Naive B cell (primary cell): ENCODE results near the gene DEPP1. TPM values are rescaled to one million over a fixed set of nuclear protein-coding genes. Genes with fewer than 3 reads are reported as not detected.
A peak's percentile ranks its signal among the peaks of the same experiment; 100 is the strongest.
"Not testable (repeated sequence)": the region's sequence is repeated elsewhere in the genome, so short reads cannot be mapped to it uniquely, and the experiment has no call there.

Experiments used
- ATAC-seq, 2 donors: fragments of 150-1000 bp; cut with Tn5 transposase; 2 replicates each; pipeline ENCODE4 v1.10.0; 2021; ENCODE audit warnings: low read depth in 2 of 2, mild to moderate bottlenecking in 2 of 2, moderate library complexity in 2 of 2
- DNase-seq: peaks from one replicate; pipeline ENCODE4 v3.0.0; 2022
- H3K27ac Mint-ChIP-seq, 6 donors: one replicate each; pipeline ENCODE4 v1.8.0; 2020 to 2022; ENCODE audit warnings: mild to moderate bottlenecking in 6 of 6, mixed read lengths in 6 of 6, moderate library complexity in 5 of 6, inconsistent platforms in 2 of 6
- H3K27me3 Mint-ChIP-seq, 3 donors: one replicate each; pipeline ENCODE4 v1.8.0; 2021 to 2022; ENCODE audit warnings: mixed read lengths in 3 of 3, mild to moderate bottlenecking in 1 of 3
- H3K36me3 Mint-ChIP-seq, 2 donors: one replicate each; pipeline ENCODE4 v1.8.0; 2020 to 2022; ENCODE audit warnings: mixed read lengths in 2 of 2, inconsistent platforms in 1 of 2, mild to moderate bottlenecking in 1 of 2
- H3K4me1 Mint-ChIP-seq, 3 donors: one replicate each; pipeline ENCODE4 v1.8.0; 2020 to 2022; ENCODE audit warnings: mixed read lengths in 3 of 3, inconsistent platforms in 1 of 3, mild to moderate bottlenecking in 1 of 3, moderate library complexity in 1 of 3
- H3K4me3 Mint-ChIP-seq, 8 donors: one replicate each; pipeline ENCODE4 v1.8.0; 2020 to 2022; ENCODE audit warnings: mild to moderate bottlenecking in 8 of 8, mixed read lengths in 8 of 8, moderate library complexity in 8 of 8, inconsistent platforms in 2 of 8
- H3K9me3 Mint-ChIP-seq, 7 donors: one replicate each; pipeline ENCODE4 v1.8.0; 2020 to 2022; ENCODE audit warnings: mixed read lengths in 7 of 7, mild to moderate bottlenecking in 5 of 7, inconsistent platforms in 2 of 7, moderate library complexity in 1 of 7
- polyA plus RNA-seq, 6 donors: library from polyadenylated mRNA; unstranded; fragments of 300-500 nt; fragmentation: Illumina TruSeq; gene quantifications; one replicate each; pipeline ENCODE4 v1.2.3, GENCODE V29; 2021; ENCODE audit warnings: low read depth in 6 of 6

Gene DEPP1
- polyA plus RNA-seq, result not detected

- Mint-ChIP-seq H3K27me3 (peaks cover 0 to 13% (median 4%) of the 10 kb centered on the region in 3 donors), H3K27ac (peak within 1 kb of the TSS in 2 of 6 donors; percentile 1 to 65), H3K36me3 (no peaks in the 10 kb centered on the region), H3K9me3 (no peaks in the 10 kb centered on the region), H3K4me3 (peak within 1 kb of the TSS in 2 of 8 donors; percentile 8 to 32), H3K4me1 (peaks cover 0 to 16% (median 14%) of the 10 kb centered on the region in 3 donors)
- ATAC-seq, result no peak
- DNase-seq, result no peak
Observed at GRCh38 chr10:44978570-44979280, at the start of gene DEPP1. Gene DEPP1 (minus strand): TSS chr10:44978809. CDS start chr10:44978030, 779 bp downstream.

DNA sequence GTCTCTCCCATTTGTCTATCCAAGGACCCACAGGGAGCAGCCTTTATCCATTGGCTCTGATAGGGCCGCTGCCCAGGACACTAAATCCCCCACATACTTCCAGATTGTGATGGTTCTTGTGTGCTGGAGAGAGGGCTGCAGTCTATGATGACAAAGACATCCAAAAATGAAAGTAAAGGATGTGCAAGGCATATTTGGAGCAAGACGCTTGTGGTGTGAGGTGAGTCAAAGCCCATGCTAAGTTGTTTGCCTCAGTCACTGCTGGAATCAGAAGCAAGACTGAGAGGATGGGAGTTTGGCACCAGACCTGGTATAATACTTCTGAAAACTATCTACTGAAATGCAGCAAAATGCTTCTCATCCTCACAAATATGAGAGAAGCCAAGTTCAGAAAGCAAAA, 44.8 kb upstream of the DEPP1 start:
- Mint-ChIP-seq H3K9me3 (peaks cover 14 to 31% (median 20%) of the 10 kb centered on the region in 7 donors), H3K27ac (peak overlapping the region in 1 of 6 donors; percentile 42), H3K4me1 (no peaks in the 10 kb centered on the region), H3K36me3 (peaks cover 11 to 24% of the 10 kb centered on the region in 2 donors), H3K4me3 (no peak overlapping the region), H3K27me3 (peaks cover 0 to 5% (median 4%) of the 10 kb centered on the region in 3 donors)
- DNase-seq (no peak), ATAC-seq (no peak)

DNA sequence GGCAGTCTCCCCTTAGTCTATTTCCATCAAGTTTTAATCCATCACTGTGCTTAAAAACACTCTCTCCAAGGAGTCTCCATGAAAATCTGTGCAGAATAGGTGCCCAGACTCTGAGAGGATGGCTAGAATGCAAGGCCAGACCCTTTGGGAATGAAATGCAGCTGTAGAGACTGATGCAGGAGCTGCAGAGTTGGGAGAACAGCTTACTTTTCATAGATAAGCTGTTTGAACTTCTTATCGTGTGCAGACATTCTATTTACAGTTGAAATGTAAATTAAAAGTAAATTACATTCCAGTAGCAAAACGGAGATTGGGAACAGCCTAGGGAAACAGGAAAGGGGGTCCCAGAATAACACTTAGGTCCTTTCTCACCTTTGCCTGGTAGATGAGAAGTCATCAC, 37.0 kb upstream of the DEPP1 start:
- no peaks in the 10 kb centered on the region for H3K4me1 Mint-ChIP-seq
- no peak overlapping the region for H3K27ac Mint-ChIP-seq
- peaks cover 0 to 2% (median 0%) of the 10 kb centered on the region in 7 donors for H3K9me3 Mint-ChIP-seq
- ATAC-seq (no peak), DNase-seq (no peak)
- no peaks in the 10 kb centered on the region for H3K27me3 Mint-ChIP-seq
- no peaks in the 10 kb centered on the region for H3K36me3 Mint-ChIP-seq
- no peak overlapping the region for H3K4me3 Mint-ChIP-seq

DNA sequence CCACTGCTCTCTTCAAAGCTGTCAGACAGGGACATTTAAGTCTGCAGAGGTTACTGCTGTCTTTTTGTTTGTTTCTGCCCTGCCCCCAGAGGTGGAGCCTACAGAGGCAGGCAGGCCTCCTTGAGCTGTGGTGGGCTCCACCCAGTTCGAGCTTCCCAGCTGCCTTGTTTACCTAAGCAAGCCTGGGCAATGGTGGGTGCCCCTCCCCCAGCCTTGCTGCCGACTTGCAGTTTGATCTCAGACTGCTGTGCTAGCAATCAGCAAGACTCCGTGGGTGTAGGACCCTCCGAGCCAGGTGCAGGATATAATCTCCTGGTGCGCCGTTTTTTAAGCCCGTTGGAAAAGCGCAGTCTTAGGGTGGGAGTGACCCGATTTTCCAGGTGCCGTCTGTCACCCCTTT, 35.9 kb upstream of the DEPP1 start:
- not testable (repeated sequence) for DNase-seq, H3K27me3 Mint-ChIP-seq, H3K9me3 Mint-ChIP-seq, H3K4me1 Mint-ChIP-seq, H3K36me3 Mint-ChIP-seq, ATAC-seq, H3K27ac Mint-ChIP-seq, H3K4me3 Mint-ChIP-seq

DNA sequence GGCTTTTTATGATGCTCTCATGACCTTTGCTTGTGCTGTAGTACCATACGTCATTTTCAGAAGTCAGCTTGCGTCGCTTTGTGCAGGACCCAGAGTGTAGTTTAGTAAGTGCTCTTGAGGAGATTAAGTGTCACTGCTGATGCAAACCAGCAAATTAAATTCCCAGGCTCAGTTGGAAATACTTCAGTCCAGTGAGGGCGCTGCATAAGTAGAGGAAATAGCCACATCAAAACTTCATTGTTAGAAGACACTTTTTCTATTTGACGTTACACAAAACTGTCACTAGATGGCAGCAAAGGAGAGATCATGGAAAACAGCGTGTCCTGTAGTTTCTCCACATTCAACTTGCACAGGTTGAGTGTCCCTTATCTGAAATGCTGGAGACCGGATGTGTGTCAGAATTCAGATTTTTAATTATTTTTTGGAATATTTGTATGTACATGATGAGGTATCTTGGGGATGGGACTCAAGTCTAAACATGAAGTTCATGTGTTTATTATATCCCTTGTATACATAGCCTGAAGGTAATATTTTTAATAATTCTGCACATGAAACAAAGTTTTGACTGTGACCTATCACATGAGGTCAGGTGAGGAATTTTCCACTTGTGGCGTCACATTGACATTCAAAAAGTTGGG, 30.0 kb upstream of the DEPP1 start:
- H3K9me3 Mint-ChIP-seq, result peaks cover 0 to 13% (median 5%) of the 10 kb centered on the region in 7 donors
- peaks cover 2 to 5% (median 5%) of the 10 kb centered on the region in 3 donors for H3K4me1 Mint-ChIP-seq
- DNase-seq (peak; percentile 46), ATAC-seq (peak; percentile 67 to 70)
- H3K4me3 Mint-ChIP-seq, result no peak overlapping the region
- H3K27me3 Mint-ChIP-seq, result no peaks in the 10 kb centered on the region
- H3K36me3 Mint-ChIP-seq, result peaks cover 13% of the 10 kb centered on the region in 2 donors
- no peak overlapping the region for H3K27ac Mint-ChIP-seq

DNA sequence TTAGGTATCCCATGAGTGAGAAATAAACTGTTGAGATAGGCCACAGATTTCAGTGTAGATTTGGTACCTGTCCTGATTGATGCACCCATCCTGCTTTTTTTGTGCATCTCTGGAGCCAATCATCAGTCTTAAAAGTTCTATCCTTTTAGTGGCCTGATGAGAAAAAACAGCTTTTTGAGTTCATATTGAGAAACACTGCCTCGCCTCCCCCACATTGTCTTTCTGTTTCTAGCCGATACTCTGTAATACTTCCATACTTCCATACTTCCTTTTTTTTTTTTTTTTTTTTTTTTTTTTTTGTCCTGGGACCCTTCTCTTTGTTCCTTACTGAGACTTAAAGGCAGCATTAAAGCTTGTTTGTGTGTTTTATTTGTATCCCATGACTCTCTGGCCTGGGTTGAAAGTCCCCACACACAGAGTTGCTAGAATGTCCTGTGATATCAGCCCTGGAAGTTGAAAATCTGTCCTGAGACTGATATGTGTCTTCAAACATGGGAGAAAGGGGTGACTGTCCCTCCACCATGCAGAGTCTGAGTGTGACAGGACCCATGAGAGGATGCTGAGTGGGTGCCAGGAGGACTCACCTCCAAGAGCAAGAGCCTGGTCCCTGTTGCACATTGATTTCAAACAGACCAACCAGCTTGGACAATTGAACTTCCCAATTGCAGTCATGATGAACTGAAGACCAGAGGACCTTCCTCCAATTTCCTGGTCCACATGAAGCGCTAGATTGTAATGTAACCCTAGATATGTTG, 27.8 kb upstream of the DEPP1 start:
- H3K36me3 Mint-ChIP-seq, result peaks cover 19 to 20% of the 10 kb centered on the region in 2 donors
- H3K4me3 Mint-ChIP-seq, result peak overlapping the region in 1 of 8 donors; percentile 11
- H3K27me3 Mint-ChIP-seq, result no peaks in the 10 kb centered on the region
- H3K27ac Mint-ChIP-seq, result no peak overlapping the region
- H3K4me1 Mint-ChIP-seq, result peaks cover 8 to 18% (median 8%) of the 10 kb centered on the region in 3 donors
- no peak for DNase-seq
- no peak for ATAC-seq
- H3K9me3 Mint-ChIP-seq, result peaks cover 0 to 18% (median 8%) of the 10 kb centered on the region in 7 donors

DNA sequence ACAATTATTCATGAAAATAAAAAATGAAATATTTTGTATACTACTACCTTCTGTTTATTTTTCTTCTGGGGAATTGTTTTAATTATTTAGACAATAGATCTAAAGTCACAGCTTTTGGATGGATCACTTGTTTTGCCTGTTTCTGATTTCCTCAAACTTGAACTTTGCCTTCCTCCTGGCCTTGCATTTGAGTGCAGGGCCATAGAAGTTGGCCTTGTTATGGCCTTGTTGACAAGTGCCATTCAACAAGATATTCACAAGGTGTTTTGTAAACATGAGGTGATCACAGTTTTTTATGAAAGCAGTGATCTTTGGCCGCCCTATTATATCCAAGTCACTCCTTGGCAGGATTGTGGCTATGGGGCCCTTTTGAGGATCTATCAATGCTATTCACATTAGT, 26.7 kb upstream of the DEPP1 start:
- H3K9me3 Mint-ChIP-seq, result peaks cover 0 to 18% (median 8%) of the 10 kb centered on the region in 7 donors
- ATAC-seq (no peak), DNase-seq (no peak)
- H3K27ac Mint-ChIP-seq, result no peak overlapping the region
- H3K4me1 Mint-ChIP-seq, result peaks cover 13 to 25% (median 15%) of the 10 kb centered on the region in 3 donors
- H3K36me3 Mint-ChIP-seq, result peaks cover 19 to 20% of the 10 kb centered on the region in 2 donors
- H3K27me3 Mint-ChIP-seq, result no peaks in the 10 kb centered on the region
- peak overlapping the region in 1 of 8 donors; percentile 23 for H3K4me3 Mint-ChIP-seq

GRCh38 chr10:45004661-45005060, 26.1 kb upstream of the DEPP1 start:
- H3K27ac Mint-ChIP-seq, result peak overlapping the region in 1 of 6 donors; percentile 74
- H3K9me3 Mint-ChIP-seq, result peaks cover 0 to 18% (median 8%) of the 10 kb centered on the region in 7 donors
- peaks cover 19 to 32% (median 21%) of the 10 kb centered on the region in 3 donors for H3K4me1 Mint-ChIP-seq
- ATAC-seq (no peak), DNase-seq (no peak)
- peaks cover 19 to 20% of the 10 kb centered on the region in 2 donors for H3K36me3 Mint-ChIP-seq
- H3K27me3 Mint-ChIP-seq, result no peaks in the 10 kb centered on the region
- peak overlapping the region in 2 of 8 donors; percentile 23 to 43 for H3K4me3 Mint-ChIP-seq

DNA sequence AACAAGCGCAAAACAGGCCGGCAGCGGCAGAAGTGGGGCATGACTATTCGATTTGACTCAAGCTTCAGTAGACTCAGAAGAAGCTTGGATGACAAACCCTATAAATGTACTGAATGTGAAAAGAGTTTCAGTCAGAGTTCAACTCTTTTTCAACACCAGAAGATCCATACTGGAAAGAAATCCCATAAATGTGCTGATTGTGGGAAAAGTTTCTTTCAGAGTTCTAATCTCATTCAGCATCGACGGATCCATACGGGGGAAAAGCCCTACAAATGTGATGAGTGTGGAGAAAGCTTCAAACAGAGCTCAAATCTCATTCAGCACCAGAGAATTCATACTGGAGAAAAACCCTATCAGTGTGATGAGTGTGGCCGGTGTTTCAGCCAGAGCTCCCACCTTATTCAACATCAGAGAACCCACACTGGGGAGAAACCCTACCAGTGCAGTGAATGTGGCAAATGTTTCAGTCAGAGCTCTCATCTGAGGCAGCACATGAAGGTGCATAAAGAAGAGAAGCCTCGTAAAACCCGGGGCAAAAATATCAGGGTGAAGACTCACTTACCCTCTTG, 24.9 kb upstream of the DEPP1 start:
- no peak for ATAC-seq
- DNase-seq, result no peak
- Mint-ChIP-seq H3K27ac (peak overlapping the region in 2 of 6 donors; percentile 7 to 47), H3K27me3 (peaks cover 0 to 3% (median 0%) of the 10 kb centered on the region in 3 donors), H3K4me3 (peak overlapping the region in 2 of 8 donors; percentile 30 to 86), H3K36me3 (peaks cover 19 to 20% of the 10 kb centered on the region in 2 donors), H3K4me1 (peaks cover 20 to 32% (median 22%) of the 10 kb centered on the region in 3 donors), H3K9me3 (peaks cover 0 to 18% (median 8%) of the 10 kb centered on the region in 7 donors)

DNA sequence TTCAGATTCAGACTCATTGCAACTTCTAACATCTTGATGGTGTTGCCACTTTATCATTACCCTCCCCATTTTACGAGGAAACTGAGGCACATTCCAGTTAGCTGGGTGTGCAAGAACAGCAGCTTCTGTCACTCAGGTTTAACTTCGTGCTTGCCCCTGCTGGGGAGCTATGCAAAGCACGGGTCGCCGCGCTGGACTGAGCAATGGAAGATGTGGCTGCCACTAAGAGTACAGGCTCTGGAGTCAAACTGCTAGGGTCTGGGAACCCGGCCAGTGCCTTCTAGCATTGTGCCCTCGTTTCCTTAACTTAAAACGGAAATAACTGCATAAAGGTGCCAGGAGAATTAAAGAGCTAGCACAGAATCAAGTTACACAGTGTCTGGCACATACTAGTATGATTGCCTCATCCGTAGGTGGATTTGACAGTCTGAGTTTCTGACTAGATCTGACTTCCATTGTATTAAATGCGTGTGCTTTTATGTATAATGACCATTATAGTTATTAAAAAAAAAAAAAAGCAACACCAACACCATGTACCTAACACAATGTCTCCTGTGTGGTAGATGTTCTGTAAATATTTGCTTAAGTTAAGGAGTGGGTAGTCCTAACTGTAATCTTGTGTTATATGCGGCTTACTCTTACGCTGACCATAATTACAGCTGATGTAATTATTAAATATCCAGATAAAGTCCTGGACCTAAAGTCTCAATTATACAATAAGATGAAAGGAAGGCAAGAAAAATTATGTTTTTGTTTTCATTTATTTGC, 23.0 kb upstream of the DEPP1 start:
- Mint-ChIP-seq H3K9me3 (peaks cover 0 to 18% (median 8%) of the 10 kb centered on the region in 7 donors), H3K36me3 (peaks cover 19 to 20% of the 10 kb centered on the region in 2 donors), H3K27ac (peak overlapping the region; percentile 66 to 94 (median 90)), H3K4me3 (peak overlapping the region; percentile 85 to 94 (median 91)), H3K27me3 (peaks cover 0 to 3% (median 0%) of the 10 kb centered on the region in 3 donors), H3K4me1 (peaks cover 20 to 32% (median 22%) of the 10 kb centered on the region in 3 donors)
- peak; percentile 46 for DNase-seq
- ATAC-seq, result peak; percentile 63 to 66

DNA sequence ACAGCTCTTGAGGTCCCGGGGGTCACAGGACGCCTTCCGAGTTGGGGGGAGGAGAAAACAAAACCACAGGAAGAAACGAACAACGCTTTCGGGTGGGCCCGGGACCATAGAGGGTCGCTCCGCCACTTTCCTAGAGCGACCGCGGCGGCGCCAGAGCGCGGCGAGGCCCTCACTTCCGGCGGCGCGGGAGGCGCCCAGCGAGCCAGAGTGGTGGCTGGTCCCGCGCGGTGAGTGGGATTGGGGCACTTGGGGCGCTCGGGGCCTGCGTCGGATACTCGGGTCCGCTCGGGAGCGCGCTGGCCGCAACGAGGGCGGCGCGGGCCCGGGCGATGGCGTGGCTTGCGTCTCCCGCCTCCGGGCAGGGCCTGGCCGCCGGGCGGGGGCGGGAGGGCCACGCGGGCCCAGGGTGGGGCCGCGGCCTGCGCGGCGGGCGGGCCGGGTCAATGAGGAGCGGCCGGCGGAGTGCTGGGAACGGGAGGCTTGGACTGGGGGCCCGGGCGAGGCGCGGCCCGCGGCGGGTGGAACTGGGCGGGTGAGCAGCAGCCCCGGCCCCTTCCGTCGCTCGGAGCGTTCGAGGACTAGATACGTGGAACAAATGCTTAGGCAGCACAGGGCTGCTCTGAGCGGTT, 22.3 kb upstream of the DEPP1 start, which contains the start of gene ZNF22:
ZNF22 (plus strand) TSS at position 172 of the 629 bp plus-strand sequence. CDS start 2,446 bp downstream, outside the sequence.
- peaks cover 0 to 3% (median 0%) of the 10 kb centered on the region in 3 donors for H3K27me3 Mint-ChIP-seq
- peak; percentile 71 for DNase-seq
- H3K4me3 Mint-ChIP-seq, result peak within 1 kb of the TSS; percentile 86 to 97 (median 94)
- H3K27ac Mint-ChIP-seq, result peak within 1 kb of the TSS; percentile 93 to 97 (median 94)
- peaks cover 19 to 20% of the 10 kb centered on the region in 2 donors for H3K36me3 Mint-ChIP-seq
- ATAC-seq, result peak; percentile 84
- H3K9me3 Mint-ChIP-seq, result peaks cover 0 to 18% (median 8%) of the 10 kb centered on the region in 7 donors
- H3K4me1 Mint-ChIP-seq, result peaks cover 19 to 39% (median 20%) of the 10 kb centered on the region in 3 donors
